ENCODE data around the gene RNF150.
A peak's percentile ranks its signal among the peaks of the same experiment; 100 is the strongest.

Gene RNF150

DNA sequence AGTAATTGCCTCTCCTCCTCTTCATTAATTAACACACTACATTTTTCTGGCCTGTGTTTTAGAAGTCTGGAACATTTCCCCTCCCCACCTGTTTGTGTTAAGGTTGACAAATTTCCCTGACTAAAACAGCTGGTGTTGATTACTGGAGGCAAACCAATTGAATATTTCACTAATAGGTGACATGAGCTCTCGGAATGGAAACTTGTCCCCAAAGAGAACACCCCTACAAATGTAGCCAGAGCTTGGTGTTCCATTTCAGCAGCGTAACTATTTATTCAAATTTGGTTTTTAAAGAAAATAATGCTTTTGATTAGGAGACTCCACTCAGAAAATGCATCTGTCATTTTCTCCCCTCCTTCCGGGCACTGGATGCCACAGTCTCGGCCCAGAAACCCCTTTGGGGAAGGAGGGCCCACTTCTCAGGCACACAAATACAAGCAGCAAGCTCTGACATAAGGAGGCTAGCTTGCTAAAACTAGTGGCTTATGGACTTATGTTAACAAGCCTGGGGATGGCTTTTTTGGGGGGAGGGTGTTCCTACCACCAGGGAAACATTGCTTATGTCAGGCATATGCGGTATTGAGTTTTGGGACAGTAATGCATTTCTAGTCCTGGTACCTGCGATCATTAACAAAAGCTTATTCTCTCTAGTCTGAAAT is 2.2 kb downstream of the RNF150 start:
- DNase-seq: no peak

DNA sequence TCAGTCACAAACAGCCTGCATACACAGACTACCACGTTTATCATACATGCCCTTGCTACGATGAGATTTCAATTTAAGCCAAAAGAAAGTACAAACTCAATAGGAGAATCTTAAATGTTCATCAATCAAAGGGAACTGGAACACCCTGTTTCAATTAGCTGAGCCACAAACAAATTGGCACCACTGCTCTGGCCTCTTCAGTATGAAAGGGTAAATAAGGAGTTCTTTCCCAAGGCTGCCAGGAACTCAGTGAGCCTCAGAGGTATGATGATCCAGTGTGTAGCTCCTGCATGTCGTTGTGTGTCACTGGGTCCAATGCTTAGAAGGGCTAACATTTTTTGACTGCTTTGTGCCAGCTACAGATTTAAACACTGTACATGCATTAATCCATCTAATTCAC is 5.4 kb downstream of the RNF150 start:
- no peak for DNase-seq

GRCh38 chr4:141126769-141127168 is 6.5 kb downstream of the RNF150 start:
- no peak for DNase-seq

DNA sequence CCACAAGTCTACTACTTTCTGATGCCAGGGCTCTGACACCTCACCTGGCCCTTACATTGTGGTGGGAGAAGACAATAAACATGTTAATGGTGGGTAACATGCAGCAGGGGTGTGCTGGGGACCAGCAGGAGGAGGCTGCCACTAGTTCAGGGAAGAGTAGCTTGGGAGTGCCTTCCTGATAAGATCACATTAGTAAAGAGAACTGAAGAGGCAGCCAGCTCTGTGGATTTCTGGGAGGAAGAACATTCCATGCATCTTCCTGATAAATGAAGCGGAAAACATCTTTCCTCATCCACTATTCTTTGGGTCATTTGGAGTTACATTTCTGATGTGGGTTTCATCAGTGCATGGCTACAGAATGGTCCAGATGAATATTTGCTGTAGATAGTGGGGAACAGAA is 9.0 kb downstream of the RNF150 start:
- DNase-seq: no peak

GRCh38 chr4:141121768-141122454 is 11.4 kb downstream of the RNF150 start:
- DNase-seq: no peak

GRCh38 chr4:141121101-141121500 is 12.2 kb downstream of the RNF150 start:
- DNase-seq: no peak

DNA sequence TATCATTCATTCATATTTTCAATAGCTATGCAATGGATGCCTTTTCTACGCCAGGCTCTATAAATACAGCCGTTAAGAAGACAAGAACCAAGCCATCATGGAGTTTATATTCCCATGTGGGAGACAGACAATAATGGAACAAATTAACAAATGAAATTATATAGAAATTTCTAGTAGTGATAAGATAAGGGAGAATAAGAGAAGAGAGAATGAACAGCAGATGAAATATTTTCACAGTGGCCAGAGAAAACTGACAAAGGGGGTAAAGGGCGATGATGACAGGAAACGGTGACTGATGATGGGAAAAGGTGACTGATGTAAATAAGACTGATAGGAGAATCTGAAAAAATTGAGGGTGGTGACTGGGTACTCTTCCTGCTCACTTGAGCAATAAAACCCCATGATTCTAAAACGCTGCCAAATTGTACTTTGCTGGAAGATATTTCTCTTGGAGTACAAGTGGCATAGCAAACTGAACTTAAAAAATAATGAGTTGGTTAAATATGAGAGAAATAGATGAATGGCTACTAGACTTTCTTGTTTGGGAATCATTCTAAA is 13.2 kb downstream of the RNF150 start:
- no peak for DNase-seq

- no peak for DNase-seq
Observed at GRCh38 chr4:141119071-141119470, 14.2 kb downstream of the RNF150 start.

GRCh38 chr4:141118381-141118780 is 14.9 kb downstream of the RNF150 start:
- no peak for DNase-seq

DNA sequence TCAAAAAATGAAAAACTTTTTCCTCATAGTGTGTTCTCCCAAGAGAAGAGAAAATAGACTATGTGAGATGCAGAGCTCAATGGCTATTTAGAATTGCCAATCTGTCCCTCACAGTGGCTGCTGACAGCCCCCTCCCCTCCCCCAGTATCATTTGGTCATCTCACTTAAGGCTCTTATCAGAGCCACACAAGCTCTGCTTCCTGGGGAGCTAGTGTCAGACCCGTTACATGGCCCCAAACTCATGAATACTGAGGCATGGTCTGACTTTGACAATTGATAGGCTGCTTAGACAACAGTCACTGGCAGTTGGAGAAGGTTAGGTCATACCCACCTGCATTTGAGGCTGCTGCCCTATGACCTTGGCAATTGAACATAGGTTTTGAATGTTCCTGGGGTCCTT is 15.3 kb downstream of the RNF150 start:
- DNase-seq: no peak

- DNase-seq: no peak
Observed at GRCh38 chr4:141109983-141110382, 23.3 kb downstream of the RNF150 start.

DNA sequence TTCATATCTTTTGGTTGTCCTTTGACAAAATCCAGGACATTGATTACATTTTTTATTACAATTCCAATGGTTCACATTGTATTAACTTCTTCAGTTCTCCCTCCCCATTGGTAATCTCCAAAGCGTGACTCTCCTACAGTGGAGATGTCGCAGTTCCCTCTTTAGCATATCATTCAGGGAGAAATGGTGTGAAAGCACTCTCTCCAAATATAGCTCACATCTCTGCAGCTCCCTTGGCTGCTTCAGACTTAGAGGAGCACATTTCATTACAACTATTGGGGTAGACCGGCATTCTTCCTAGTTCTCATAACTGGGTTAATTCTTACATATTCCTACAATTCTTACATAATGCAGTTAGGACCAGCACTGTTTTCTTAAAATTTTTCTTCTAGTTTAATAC is 25.3 kb downstream of the RNF150 start:
- DNase-seq: no peak

DNA sequence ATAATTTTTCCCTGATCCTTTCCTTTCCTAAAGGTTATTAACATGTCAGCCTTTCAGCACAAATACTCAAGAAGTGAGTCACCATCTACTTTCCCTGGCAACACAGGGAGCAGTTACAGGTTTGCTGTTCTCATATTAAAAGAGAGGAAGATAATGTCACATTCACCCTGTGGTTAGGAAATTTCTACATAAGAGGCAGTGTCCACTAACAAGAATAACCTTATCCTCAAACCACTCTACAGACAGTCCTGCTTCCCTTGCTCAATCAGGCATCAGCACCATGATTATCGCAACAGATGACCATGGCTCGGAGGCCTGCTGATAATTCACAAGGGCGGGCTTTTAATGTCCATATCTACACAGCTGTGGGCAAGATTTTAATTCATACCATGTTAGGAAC is 30.9 kb downstream of the RNF150 start:
- DNase-seq: no peak

DNA sequence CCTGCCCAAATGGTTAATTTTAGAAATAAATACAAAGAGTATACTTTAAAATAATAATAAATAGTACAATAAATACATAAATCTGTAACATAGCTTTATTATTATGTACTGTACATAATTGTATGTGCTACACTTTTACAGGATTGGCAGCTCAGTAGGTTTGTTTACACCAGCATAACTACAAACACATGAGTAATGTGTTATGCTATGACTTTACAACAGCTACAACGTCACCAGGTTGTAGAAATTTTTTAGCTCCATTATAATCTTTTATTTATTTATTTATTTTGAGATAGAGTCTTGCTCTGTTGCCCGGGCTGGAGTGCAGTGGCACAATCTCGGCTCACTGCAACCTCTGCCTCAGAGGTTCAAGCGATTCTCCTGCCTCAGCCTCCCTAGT is 31.8 kb downstream of the RNF150 start:
- no peak for DNase-seq

DNA sequence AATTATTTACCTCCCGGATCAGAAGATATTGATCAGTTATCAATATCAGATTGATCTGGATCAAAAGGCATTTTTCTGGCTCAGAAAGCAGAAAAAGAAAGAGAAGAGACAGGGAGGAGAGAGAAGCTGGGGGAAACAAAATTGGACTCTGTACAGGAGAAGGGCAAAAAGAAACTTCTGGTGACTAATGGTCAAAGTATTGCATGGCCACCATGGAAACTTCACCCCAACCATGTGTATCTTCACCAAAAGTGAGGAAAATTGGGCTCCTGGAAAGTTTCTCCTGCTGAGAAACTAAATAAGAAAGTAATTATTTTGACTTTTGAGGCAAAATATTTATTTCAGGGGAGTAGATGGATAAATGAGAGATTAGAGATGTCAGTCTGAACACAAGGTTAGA is 33.9 kb downstream of the RNF150 start:
- no peak for DNase-seq

DNA sequence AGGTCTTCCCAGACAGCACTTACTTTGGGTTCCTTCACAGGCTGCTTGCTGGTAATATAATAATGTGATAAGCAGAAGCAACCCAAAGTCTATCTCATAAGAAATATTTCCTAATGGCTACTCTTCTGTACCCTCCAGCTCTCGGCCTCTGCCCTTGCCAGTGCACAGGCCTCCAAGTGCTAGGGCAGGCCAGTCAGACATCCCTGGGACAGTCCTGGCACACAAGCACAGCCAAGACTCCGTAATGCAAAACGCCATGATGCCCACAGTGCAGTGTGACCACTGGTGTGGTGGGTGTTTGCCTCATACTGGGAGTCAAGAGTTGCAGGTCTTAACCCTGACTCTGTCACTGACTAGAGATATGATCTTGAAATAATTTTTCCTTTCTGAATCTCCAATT is 35.1 kb downstream of the RNF150 start:
- no peak for DNase-seq

DNA sequence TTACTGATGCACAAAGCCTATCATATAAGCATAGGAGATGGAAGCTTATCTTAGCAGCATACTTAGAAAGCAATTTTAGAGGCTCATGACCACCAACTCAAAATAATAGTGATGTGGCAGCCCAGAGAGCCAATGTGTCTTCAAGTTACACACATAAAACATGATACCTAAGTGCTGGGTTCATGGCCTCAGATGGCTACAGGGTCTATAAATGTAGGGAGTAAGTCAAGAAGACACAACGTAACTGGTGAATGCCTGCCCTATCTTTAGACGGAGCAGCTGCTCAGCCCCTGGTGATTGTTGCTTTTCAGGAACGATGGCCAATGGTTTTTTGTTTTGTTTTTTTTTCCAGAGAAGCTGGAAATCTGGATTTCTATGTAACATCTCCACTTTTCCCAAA is 42.8 kb downstream of the RNF150 start:
- no peak for DNase-seq

DNA sequence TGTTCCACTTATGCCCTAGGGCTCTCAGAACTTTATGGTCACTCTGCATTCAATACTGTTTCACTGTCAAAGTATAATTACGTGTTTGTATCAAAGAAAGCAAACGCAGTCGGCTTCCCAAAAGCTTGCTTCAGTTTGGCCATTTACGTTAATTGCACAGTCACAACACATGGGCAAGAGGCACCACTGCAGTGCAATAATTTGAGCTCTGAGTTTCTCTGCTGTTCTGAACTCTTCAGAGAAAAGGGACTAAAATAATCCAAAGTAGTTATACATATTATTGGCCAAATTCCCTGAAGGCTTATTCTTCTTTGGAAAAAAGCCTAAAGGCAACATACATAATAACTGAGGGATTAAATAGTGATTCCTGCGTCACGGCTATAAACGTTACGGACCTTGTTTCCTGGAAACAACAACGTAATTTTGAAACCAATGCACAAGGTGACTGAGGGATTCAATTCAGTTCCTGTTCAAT is 51.3 kb downstream of the RNF150 start:
- DNase-seq: peak; percentile 34

- no peak for DNase-seq
Observed at GRCh38 chr4:141080668-141081067, 52.6 kb downstream of the RNF150 start.

DNA sequence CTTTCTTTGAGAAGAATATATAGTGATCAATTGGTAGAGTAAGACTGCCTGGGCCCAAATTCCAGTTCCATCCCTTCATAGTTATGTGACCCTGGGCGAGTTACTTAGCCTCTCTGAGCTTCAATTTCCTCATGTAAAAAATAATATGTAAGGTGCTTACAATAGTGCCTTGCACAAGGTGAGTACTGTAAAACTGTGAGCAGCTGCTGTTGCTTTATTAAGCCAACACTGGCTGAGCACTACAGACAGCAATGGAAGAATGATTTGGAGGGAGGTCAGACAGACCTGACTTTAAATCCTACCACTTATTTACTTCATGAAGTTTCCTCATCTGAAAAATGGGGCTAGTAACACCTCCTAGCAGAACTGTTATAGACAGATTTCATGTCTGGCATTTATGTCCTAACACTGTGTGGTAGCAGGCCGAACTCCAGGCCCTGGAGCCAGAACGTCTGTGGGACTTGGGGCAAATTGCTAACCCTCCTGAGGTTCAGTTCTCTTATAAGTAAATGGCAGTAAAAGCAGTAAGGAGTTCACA is 53.8 kb downstream of the RNF150 start:
- no peak for DNase-seq

DNA sequence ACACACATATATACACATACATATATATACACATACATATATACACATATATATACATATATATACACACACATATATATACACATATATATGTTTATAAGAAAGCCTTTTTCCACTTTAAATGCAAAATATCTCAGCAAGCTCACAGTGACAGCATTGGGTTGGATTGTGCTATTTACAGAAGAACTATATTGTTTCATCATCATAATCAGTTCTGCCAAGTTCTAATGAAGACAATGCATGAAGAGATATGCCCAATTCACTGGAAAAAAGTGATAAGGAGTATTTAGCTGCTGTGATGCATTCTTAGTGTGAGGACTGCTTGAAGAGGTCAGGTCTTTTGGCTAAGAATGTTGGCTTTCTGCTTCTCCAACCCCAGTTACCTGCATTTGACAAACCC is 54.4 kb downstream of the RNF150 start:
- DNase-seq: no peak

DNA sequence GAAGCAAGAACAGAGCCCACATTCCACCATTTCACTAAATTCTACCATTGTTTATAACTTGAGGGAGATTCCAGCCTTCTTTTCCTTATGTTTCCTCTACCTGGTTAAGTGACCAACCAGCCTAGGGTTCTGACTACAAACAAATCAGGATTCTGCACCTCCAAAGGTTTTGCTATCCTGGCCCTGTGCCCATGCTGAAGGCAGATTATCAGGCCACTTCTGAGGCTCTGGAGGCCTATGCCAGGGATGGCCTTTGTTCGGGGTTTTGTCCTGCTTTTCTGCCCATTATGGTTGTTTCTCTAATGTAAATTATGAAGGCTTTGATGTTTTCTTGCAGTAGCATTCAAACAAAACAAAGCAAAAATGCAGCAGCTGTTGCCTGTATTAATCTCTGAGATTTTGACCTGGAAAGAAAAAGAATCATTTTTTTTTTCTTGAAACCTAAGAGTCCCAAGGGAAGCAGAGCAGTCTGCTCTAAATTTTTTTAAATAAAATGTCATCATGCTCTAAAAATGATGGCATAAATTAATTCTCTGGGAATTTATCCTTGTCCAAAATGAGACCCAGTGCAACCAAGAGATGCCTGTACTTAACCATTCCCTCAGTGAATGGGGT is 55.6 kb downstream of the RNF150 start:
- DNase-seq: peak; percentile 0

DNA sequence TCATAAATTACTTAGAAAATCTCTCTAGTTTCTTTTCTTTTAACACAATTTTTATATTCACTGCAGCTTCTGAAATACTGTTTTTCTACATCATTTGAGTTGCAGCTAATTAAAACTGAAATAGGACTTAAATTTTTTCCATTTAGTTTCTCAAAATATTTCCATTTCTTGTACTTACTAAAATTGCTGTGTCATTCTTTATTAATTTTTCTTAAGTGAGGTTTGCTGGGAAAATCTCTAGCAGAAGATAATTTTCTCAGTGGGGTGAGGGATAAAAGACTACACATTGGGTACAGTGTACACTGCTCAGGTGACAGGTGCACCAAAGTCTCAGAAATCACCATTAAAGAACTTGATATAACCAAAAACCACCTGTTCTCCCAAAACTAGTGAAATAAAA is 57.7 kb downstream of the RNF150 start:
- no peak for DNase-seq
